Fibroblast of gingiva (primary cell): ENCODE data around the gene TCEAL8.
A peak's percentile ranks its signal among the peaks of the same experiment; 100 is the strongest.

ENCODE experiments used
- DNase-seq: peaks from one replicate; pipeline ENCODE4 v3.0.0-alpha.2; 2011; ENCODE audit warnings: low read depth

TCEAL8 gene

DNA sequence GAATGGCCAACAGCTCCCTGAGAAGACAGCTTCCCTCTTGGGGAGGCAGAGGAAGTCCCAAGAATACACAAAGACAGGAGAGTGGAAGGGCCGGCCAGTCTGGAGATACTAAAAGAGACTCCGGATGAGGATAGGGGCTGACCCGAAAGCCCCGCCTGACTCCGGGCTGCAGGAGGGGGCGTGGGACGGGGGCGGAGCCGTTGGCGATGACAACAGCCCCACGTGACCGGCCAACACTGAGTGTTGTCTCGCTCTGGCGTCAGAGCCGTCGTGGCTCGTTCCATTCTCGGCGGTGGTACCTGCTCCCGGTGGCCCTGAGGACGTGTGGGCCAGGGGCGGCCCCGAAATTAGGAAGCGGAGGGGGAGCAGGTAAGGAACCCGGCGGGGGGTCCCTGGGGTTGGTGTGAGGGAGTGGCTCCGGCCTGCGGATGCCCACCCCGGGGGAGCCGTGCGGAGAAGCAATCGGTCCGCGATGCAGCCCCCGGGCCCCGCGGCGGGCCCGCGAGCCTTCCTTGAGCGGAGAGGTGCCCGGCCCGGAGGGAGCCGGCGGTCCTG lies 40.0 kb downstream of the TCEAL8 start, which contains the start of gene BEX4:
Gene BEX4, plus strand, starts transcription at position 239 of the 555 bp plus-strand sequence. CDS start 1,046 bp downstream, outside the sequence.
- peak; percentile 63 for DNase-seq

- DNase-seq = no peak
These were observed 42.1 kb downstream of the TCEAL8 start for GRCh38 chrX:103212749-103213457.

DNA sequence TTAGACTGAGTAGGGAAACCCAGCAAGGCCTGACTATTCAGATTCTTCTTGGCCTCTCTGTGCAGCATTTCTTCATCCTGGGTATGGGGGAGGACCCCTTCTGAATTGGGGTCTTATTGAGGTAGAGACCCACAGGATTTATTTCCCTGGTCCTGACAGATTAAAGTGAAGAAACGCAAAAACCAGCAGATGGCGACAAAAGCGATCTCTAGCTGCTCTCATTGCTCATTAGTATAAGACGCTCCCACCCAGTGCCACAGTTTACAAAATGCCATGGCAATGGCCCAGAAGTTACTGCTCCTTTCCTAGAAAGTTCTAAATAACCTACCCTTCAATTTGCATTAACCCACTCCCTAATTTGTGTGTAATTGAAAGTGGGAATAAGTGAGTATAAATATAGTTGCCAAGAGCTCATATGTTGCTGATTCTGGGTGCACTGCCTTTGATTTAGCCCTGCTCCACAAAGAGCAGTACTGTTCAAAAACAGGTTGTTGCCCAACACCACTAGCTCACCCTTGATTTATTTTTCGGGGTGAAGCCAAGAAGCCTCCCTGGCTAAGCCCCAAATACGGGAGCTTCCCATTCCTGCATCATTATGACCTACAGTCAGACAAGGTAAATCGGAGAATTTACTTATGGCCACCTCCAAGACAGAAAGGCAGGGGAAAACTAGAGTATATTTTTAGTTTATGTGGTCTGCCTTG lies 43.8 kb downstream of the TCEAL8 start:
- DNase-seq = peak; percentile 33

DNA sequence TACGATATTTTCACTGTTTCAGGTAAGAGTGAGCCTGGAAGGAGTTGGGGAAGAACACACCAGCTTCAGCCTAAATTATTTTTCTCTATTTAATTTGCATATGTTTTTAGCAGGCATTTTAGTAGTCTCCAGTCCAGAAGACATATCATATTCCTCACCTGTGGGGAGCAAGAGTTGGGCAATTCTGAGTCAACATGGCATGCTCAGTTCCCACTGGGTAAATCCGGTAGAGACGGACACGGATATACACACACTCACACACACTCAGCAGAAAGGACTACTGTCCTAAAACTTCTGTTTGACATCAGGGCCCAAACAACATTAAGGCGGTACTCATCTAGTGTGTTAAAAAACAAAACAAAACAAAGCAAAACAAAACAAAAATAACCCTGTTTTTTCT lies 44.9 kb downstream of the TCEAL8 start:
- no peak for DNase-seq
